ENCODE results near the gene NUMA1. TPM values are rescaled to one million over a fixed set of nuclear protein-coding genes. Genes with fewer than 3 reads are reported as not detected.
A peak's percentile ranks its signal among the peaks of the same experiment; 100 is the strongest.

Gene NUMA1
- total RNA-seq, 4 donors from 2014 or later: 345 to 650 (median 380) TPM

- Histone ChIP-seq H3K27me3 (no peaks in the 10 kb centered on the region), H3K4me3 (no peak overlapping the region), H3K4me1 (peaks cover 0 to 11% (median 5%) of the 10 kb centered on the region in 4 donors), H3K36me3 (peaks cover 0 to 37% (median 0%) of the 10 kb centered on the region in 3 donors), H3K27ac (peak overlapping the region in 3 of 4 donors; percentile 13 to 45 (median 22)), H3K9me3 (no peaks in the 10 kb centered on the region)
- 85 to 86% methylated on average over 3 of the region's 3 CpGs for WGBS, 2 donors
- TF ChIP-seq EP300 (IDR thresholded peaks at IDR 0.05) (no peak), POLR2A (IDR thresholded peaks at IDR 0.05) (no peak), CTCF (IDR thresholded peaks at IDR 0.05) (no peak)
- no peak for DNase-seq (ENCODE audit: low spot score in 2 of 2)
Measured at GRCh38 chr11:72085621-72086351, 5.4 kb upstream of the NUMA1 start.

GRCh38 chr11:72084965-72085364, 4.6 kb upstream of the NUMA1 start:
- H3K4me1 ChIP-seq: peaks cover 0 to 9% (median 4%) of the 10 kb centered on the region in 4 donors
- H3K36me3 ChIP-seq: peaks cover 0 to 32% (median 0%) of the 10 kb centered on the region in 3 donors
- 77 to 100% methylated on average over 1 of the region's 1 CpG for WGBS, 2 donors
- peak overlapping the region in 2 of 4 donors; percentile 13 to 22 for H3K27ac ChIP-seq
- H3K4me3 ChIP-seq: no peak overlapping the region
- DNase-seq (ENCODE audit: low spot score in 2 of 2): no peak
- no peaks in the 10 kb centered on the region for H3K27me3 ChIP-seq
- H3K9me3 ChIP-seq: no peaks in the 10 kb centered on the region
- TF ChIP-seq EP300 (IDR thresholded peaks at IDR 0.05) (no peak), POLR2A (IDR thresholded peaks at IDR 0.05) (no peak), CTCF (IDR thresholded peaks at IDR 0.05) (no peak)

GRCh38 chr11:72084076-72084475, 3.7 kb upstream of the NUMA1 start:
- Histone ChIP-seq H3K9me3 (no peaks in the 10 kb centered on the region), H3K4me1 (peaks cover 0 to 18% (median 9%) of the 10 kb centered on the region in 4 donors), H3K4me3 (no peak overlapping the region), H3K27me3 (no peaks in the 10 kb centered on the region), H3K36me3 (peaks cover 0 to 23% (median 0%) of the 10 kb centered on the region in 3 donors), H3K27ac (no peak overlapping the region)
- no peak for DNase-seq (ENCODE audit: low spot score in 2 of 2)
- WGBS, 2 donors: 85 to 90% methylated on average over 4 of the region's 4 CpGs
- TF ChIP-seq POLR2A (IDR thresholded peaks at IDR 0.05) (no peak), CTCF (IDR thresholded peaks at IDR 0.05) (no peak), EP300 (IDR thresholded peaks at IDR 0.05) (no peak)

- TF ChIP-seq POLR2A (IDR thresholded peaks at IDR 0.05): no peak
- no peak for TF ChIP-seq EP300 (IDR thresholded peaks at IDR 0.05)
- TF ChIP-seq CTCF (IDR thresholded peaks at IDR 0.05): no peak
- no peaks in the 10 kb centered on the region for H3K27me3 ChIP-seq
- WGBS, 2 donors: 91 to 98% methylated on average over 2 of the region's 2 CpGs
- peaks cover 0 to 16% (median 0%) of the 10 kb centered on the region in 3 donors for H3K36me3 ChIP-seq
- DNase-seq (ENCODE audit: low spot score in 2 of 2): no peak
- H3K9me3 ChIP-seq: no peaks in the 10 kb centered on the region
- H3K4me3 ChIP-seq: no peak overlapping the region
- no peak overlapping the region for H3K27ac ChIP-seq
- peaks cover 0 to 25% (median 11%) of the 10 kb centered on the region in 4 donors for H3K4me1 ChIP-seq
Measured at GRCh38 chr11:72083414-72083813, 3.1 kb upstream of the NUMA1 start.

GRCh38 chr11:72081821-72082453, 1.6 kb upstream of the NUMA1 start:
- peaks cover 0 to 8% (median 0%) of the 10 kb centered on the region in 3 donors for H3K36me3 ChIP-seq
- no peaks in the 10 kb centered on the region for H3K27me3 ChIP-seq
- H3K4me1 ChIP-seq: peaks cover 0 to 30% (median 11%) of the 10 kb centered on the region in 4 donors
- H3K27ac ChIP-seq: peak overlapping the region in 3 of 4 donors; percentile 92 to 95 (median 93)
- H3K4me3 ChIP-seq: no peak overlapping the region
- no peak for TF ChIP-seq EP300 (IDR thresholded peaks at IDR 0.05)
- no peak for TF ChIP-seq POLR2A (IDR thresholded peaks at IDR 0.05)
- TF ChIP-seq CTCF (IDR thresholded peaks at IDR 0.05): no peak
- H3K9me3 ChIP-seq: no peaks in the 10 kb centered on the region
- 91 to 93% methylated on average over 3 of the region's 3 CpGs for WGBS, 2 donors
- no peak for DNase-seq (ENCODE audit: low spot score in 2 of 2)

Measured in tibial nerve (tissue), 4 donors.